Chondrocyte (in vitro differentiated cells): ENCODE results near the gene RREB1. TPM values are rescaled to one million over a fixed set of nuclear protein-coding genes. Genes with fewer than 3 reads are reported as not detected.

ENCODE experiments used
- DNase-seq: peaks from one replicate; pipeline ENCODE4 v3.0.0; 2021; ENCODE audit warnings: mixed read lengths, low spot score
- H3K27ac Mint-ChIP-seq: one replicate; pipeline ENCODE4 v1.8.0; 2021; ENCODE audit warnings: mild to moderate bottlenecking, moderate library complexity, mixed read lengths; ENCODE audit not compliant: unreplicated experiment
- H3K27me3 Mint-ChIP-seq: 2 replicates; pipeline ENCODE4 v1.8.0; 2021; ENCODE audit warnings: low read depth, mixed read lengths
- H3K36me3 Mint-ChIP-seq: 2 replicates; pipeline ENCODE4 v1.8.0; 2021; ENCODE audit warnings: low read depth, mixed read lengths
- H3K4me1 Mint-ChIP-seq: 2 replicates; pipeline ENCODE4 v1.8.0; 2021; ENCODE audit warnings: low read depth, mild to moderate bottlenecking, mixed read lengths
- H3K4me3 Mint-ChIP-seq: one replicate; pipeline ENCODE4 v1.8.0; 2021; ENCODE audit warnings: mild to moderate bottlenecking, moderate library complexity, mixed read lengths; ENCODE audit not compliant: unreplicated experiment
- H3K9me3 Mint-ChIP-seq: 2 replicates; pipeline ENCODE4 v1.8.0; 2021; ENCODE audit warnings: low read depth, mixed read lengths
- total RNA-seq: library from RNA; stranded (reverse); gene quantifications from 3 replicates; pipeline ENCODE4 v1.2.1, GENCODE V29; 2021
- TF ChIP-seq, protein P1 (sequence below): fragments of 200-600 bp; sonication (generic); IDR thresholded peaks from 2 replicates; pipeline ENCODE4 v1.5.0; 2021; ENCODE audit warnings: antibody characterized with exemption, mild to moderate bottlenecking, moderate library complexity

The RREB1 gene
- total RNA-seq, 1 donor from 2014 or later = 28.4 TPM

DNA sequence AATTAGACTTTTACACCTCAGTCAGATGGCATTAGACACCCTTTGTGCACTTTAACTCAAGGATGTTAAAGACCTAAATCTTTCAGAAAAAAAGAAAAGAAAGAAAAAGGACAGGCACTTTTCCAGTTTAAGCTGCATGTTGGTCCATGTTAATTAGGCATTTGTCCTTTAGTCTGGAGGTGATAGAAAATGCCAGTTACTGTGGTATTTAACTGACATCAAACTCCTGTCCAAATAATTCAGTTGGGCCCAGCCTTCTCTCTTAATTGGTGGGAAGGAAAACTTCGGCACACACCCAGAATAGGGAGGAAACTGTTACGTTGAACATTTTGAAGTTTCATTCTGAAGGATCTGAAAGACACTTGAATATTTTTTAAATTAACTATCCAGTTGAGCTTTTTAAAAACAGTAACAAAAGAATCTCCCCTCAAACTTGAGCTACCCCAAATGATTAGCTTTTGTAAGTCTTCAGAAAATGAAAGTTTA, 30.3 kb downstream of the RREB1 start:
- TF ChIP-seq, protein P1, sequence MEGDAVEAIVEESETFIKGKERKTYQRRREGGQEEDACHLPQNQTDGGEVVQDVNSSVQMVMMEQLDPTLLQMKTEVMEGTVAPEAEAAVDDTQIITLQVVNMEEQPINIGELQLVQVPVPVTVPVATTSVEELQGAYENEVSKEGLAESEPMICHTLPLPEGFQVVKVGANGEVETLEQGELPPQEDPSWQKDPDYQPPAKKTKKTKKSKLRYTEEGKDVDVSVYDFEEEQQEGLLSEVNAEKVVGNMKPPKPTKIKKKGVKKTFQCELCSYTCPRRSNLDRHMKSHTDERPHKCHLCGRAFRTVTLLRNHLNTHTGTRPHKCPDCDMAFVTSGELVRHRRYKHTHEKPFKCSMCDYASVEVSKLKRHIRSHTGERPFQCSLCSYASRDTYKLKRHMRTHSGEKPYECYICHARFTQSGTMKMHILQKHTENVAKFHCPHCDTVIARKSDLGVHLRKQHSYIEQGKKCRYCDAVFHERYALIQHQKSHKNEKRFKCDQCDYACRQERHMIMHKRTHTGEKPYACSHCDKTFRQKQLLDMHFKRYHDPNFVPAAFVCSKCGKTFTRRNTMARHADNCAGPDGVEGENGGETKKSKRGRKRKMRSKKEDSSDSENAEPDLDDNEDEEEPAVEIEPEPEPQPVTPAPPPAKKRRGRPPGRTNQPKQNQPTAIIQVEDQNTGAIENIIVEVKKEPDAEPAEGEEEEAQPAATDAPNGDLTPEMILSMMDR = no peak
- DNase-seq = no peak
- no peaks in the 10 kb centered on the region for H3K27me3 Mint-ChIP-seq
- no peaks in the 10 kb centered on the region for H3K9me3 Mint-ChIP-seq
- H3K27ac Mint-ChIP-seq = peak overlapping the region; percentile 97
- H3K4me3 Mint-ChIP-seq = peak overlapping the region; percentile 67
- H3K36me3 Mint-ChIP-seq = no peaks in the 10 kb centered on the region
- H3K4me1 Mint-ChIP-seq = peaks cover 49% of the 10 kb centered on the region

DNA sequence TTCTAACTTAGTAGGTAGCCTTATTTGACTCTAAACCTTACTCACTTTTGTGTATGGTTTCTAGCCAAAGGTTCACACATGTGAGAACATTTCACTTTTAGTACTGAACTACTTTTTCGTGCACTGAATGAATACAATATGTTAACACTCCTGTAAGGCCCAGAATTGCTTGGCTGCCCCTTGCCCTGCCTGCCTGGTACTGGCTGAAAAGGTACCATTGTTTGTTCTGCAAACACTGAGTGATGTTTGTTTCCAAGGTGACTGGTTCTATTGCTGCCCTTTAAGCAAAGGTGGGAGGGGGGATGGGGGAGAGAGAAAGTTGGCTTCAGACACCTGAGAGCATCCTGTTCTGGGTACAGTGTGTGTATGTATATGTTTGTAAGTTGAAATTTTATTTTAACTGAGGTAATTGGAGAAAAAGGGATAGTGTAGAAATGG, 31.2 kb downstream of the RREB1 start:
- TF ChIP-seq, protein P1 = no peak
- no peak for DNase-seq
- Mint-ChIP-seq H3K9me3 (no peaks in the 10 kb centered on the region), H3K27me3 (no peaks in the 10 kb centered on the region), H3K36me3 (no peaks in the 10 kb centered on the region), H3K4me1 (peaks cover 57% of the 10 kb centered on the region), H3K4me3 (no peak overlapping the region), H3K27ac (peak overlapping the region; percentile 55)

DNA sequence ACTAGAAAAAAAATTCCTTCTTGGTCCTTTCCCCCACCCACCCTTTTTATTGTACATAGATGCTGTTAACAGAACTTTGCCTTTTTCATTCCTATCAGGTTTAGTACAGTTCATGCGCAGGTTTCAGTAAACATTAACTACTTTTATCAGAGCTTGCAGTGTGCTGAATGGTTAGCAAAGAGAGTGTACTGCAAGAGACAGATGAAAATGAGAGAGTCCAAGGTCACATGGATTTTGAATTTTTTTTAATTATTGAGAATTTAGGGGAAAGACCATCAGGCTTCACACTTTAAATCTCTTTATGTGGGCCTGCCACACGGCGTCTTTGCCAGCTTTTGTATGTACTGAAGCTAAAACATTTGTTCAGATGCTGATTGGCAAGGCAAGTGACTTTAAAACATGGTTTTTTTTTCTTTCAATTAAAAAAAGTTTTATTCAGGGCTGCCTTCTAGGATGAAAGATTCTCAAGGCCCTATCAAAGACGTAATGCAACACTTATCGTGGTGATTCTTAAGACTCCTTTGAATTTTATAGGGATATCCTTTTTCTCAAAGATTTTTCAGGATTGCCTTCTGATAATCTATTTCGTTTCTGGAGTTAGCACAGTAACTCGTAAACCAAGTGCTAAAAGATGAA, 32.2 kb downstream of the RREB1 start:
- DNase-seq = no peak
- H3K4me1 Mint-ChIP-seq = peaks cover 64% of the 10 kb centered on the region
- H3K36me3 Mint-ChIP-seq = no peaks in the 10 kb centered on the region
- H3K4me3 Mint-ChIP-seq = peak overlapping the region; percentile 73
- no peaks in the 10 kb centered on the region for H3K27me3 Mint-ChIP-seq
- TF ChIP-seq, protein P1 = no peak
- H3K9me3 Mint-ChIP-seq = no peaks in the 10 kb centered on the region
- H3K27ac Mint-ChIP-seq = peak overlapping the region; percentile 97

DNA sequence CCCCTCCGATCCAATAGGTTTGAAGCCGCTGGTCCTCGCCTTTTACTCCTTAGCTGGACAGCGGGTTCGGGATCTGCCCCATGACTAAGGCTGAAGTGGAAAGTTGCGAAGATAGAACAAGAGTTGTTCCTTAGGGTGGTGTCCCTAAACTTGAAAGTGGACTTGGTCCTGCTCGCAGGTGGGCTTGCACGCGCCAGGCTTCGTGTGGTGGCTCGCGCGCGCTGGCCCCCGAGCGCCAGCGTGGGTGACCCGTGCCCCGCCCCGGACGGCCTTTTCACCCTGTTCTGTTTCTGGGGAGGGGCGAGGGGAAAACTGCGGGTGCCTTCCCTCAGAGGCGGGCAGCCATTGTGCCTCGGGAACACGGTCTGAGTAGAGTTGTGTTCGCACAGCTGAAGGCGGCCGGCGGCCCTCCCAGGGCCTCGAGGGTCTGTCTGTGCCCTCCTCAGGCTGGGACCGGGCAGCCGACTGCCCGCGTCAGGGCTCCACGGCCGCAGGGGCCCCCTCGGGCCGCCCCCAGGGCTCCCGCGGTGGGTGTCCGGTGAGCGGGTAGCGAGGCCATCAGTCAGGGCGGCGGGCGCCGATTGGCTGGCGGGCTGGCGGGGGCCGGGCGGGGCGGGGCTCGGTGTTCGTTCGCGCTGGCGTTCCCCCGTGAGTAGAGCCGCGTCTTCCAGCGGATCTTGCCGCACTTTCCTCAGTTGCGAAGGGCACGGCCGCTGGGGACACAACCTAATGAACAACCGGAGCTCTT, 33.0 kb downstream of the RREB1 start:
- Mint-ChIP-seq H3K4me3 (peak overlapping the region; percentile 77), H3K27ac (peak overlapping the region; percentile 97), H3K9me3 (no peaks in the 10 kb centered on the region), H3K27me3 (no peaks in the 10 kb centered on the region), H3K4me1 (peaks cover 68% of the 10 kb centered on the region), H3K36me3 (no peaks in the 10 kb centered on the region)
- TF ChIP-seq, protein P1 = no peak
- no peak for DNase-seq

DNA sequence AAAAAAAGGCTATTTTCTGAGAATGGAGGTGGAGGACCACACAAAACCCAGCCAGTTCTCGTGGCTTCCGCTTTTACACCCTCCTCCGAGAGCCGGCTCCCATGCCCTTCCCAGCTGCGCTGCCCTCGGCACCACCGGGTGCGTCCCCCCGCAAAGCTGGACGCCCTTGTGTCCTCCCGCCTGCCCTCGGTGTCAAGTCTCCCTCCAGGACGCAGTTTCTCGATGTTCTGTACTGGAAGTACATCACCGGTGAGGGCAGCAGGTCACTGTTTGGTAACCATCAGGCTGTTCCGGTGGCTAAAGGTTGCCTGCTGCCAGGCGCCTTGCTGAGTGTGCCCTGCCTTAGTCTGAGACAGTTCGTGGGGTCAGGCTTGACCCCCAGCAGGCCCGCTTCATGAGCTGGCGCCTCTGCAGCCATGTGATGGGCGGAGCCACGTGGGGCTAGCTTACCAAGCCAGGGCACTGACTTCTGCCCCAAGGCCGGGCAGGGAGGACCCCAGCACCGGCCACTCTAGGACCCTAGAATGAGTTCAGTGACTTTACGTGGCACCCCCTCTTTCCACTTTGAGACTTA, 34.6 kb downstream of the RREB1 start:
- Mint-ChIP-seq H3K9me3 (no peaks in the 10 kb centered on the region), H3K27me3 (no peaks in the 10 kb centered on the region), H3K36me3 (no peaks in the 10 kb centered on the region), H3K4me1 (peaks cover 78% of the 10 kb centered on the region), H3K4me3 (no peak overlapping the region), H3K27ac (no peak overlapping the region)
- no peak for DNase-seq
- TF ChIP-seq, protein P1 = no peak
